K562 (cell line): Measurements from ENCODE around the gene RPS2. TPM values are rescaled to one million over a fixed set of nuclear protein-coding genes. Genes with fewer than 3 reads are reported as not detected.

Experiments used
- BHLHE40 ChIP-seq: IDR thresholded peaks from 2 replicates; pipeline ENCODE4 v1.6.1; 2011; ENCODE audit warnings: low read length, improper control_type of control experiment
- CTCFL ChIP-seq: IDR thresholded peaks from 2 replicates; pipeline ENCODE4 v1.6.1; 2011; ENCODE audit warnings: borderline replicate concordance, low read depth, mild to moderate bottlenecking, moderate library complexity, low read length; ENCODE audit not compliant: insufficient read depth, poor library complexity, severe bottlenecking
- E4F1 ChIP-seq: fragments of 250-450 bp; sonication (Bioruptor Pico); IDR thresholded peaks from 2 replicates; pipeline ENCODE4 v1.5.0; 2021; ENCODE audit warnings: mild to moderate bottlenecking, borderline replicate concordance
- ETV1 ChIP-seq: fragments of 450-650 bp; conservative IDR thresholded peaks from 2 replicates; pipeline ENCODE4 v1.6.1; 2016; ENCODE audit warnings: missing genetic modification characterization, control low read depth, low read depth, missing compliant biosample characterization
- HSF4 ChIP-seq: fragments of 250-450 bp; sonication (Bioruptor Pico); IDR thresholded peaks from 2 replicates; pipeline ENCODE4 v2.1.2; 2022; ENCODE audit warnings: mild to moderate bottlenecking, moderate library complexity, borderline replicate concordance
- IRF1 ChIP-seq: sonication (generic); formaldehyde crosslinking; IDR thresholded peaks from 2 replicates; pipeline ENCODE4 v1.8.0; 2022; ENCODE audit warnings: missing genetic modification reagents, mild to moderate bottlenecking, borderline replicate concordance
- JUND ChIP-seq, 2 experiments: IDR thresholded peaks; 2 replicates in 1 of 2; 3 replicates in 1 of 2; pipeline ENCODE4 v1.6.1; 2011; ENCODE audit warnings: borderline replicate concordance in 2 of 2, low read depth in 2 of 2, low read length in 2 of 2, improper control_type of control experiment in 1 of 2, missing biosample characterization in 1 of 2, missing genetic modification characterization in 1 of 2, missing genetic modification reagents in 1 of 2
- KAT2B ChIP-seq: IDR thresholded peaks from one replicate; pipeline ENCODE4 v1.6.1; 2012; ENCODE audit warnings: low read depth, mild to moderate bottlenecking, control low read depth, inconsistent platforms, low read length, moderate library complexity
- MYC ChIP-seq, 2 experiments: fragments of 250-450 bp in 1 of 2; sonication (Bioruptor Pico) in 1 of 2; IDR thresholded peaks; 2 replicates each; pipeline versions ENCODE4 v1.5.1 to v1.6.1; 2012 to 2021; ENCODE audit warnings: low read depth in 2 of 2, borderline replicate concordance in 1 of 2, improper control_type of control experiment in 1 of 2, low read length in 1 of 2, mild to moderate bottlenecking in 1 of 2, moderate library complexity in 1 of 2
- OTX1 ChIP-seq: fragments of 450-650 bp; formaldehyde crosslinking; IDR thresholded peaks from 2 replicates; pipeline ENCODE4 v1.4.0; 2022; ENCODE audit warnings: mild to moderate bottlenecking
- PATZ1 ChIP-seq: fragments of 250-450 bp; sonication (Bioruptor Pico); IDR thresholded peaks from 2 replicates; pipeline ENCODE4 v1.5.0; 2020; ENCODE audit warnings: mild to moderate bottlenecking, borderline replicate concordance
- PKNOX1 ChIP-seq: fragments of 450-650 bp; IDR thresholded peaks from 2 replicates; pipeline ENCODE4 v1.6.1; 2016
- POLR2G ChIP-seq: fragments of 200-400 bp; formaldehyde crosslinking; IDR thresholded peaks from 2 replicates; pipeline ENCODE4 v1.6.1; 2017; ENCODE audit warnings: low read depth, mild to moderate bottlenecking, antibody characterized with exemption, low read length, moderate library complexity
- SUPT5H ChIP-seq: fragments of 450-650 bp; IDR thresholded peaks from 2 replicates; pipeline ENCODE4 v1.6.1; 2016
- ZC3H4 ChIP-seq: sonication (generic); formaldehyde crosslinking; IDR thresholded peaks from 2 replicates; pipeline ENCODE4 v1.9.0; 2021; ENCODE audit warnings: missing genetic modification reagents, borderline replicate concordance
- ZC3H8 ChIP-seq: fragments of 450-650 bp; IDR thresholded peaks from 2 replicates; pipeline ENCODE4 v1.6.1; 2017
- ZKSCAN3 ChIP-seq: fragments of 250-450 bp; sonication (Bioruptor Pico); IDR thresholded peaks from 2 replicates; pipeline ENCODE4 v1.4.0; 2020
- ZNF507 ChIP-seq: conservative IDR thresholded peaks from 2 replicates; pipeline ENCODE4 v1.6.1; 2017; ENCODE audit warnings: missing genetic modification characterization, missing compliant biosample characterization
- polyA plus RNA-seq, 8 experiments: library from polyadenylated mRNA; depleted of rRNA in 4 of 8; stranded (reverse) in 5 of 8; unstranded in 3 of 8; fragments of >200 nt; fragmentation: Nextera tagmentation in 2 of 8; fragmentation: Illumina TruSeq in 1 of 8; extraction: Ambion mirVana in 2 of 8; extraction: Trizol in 1 of 8; gene quantifications; 2 replicates each; pipeline versions ENCODE4 v1.2.1 to v1.2.3, GENCODE V29; 2011 to 2014; ENCODE audit warnings: inconsistent platforms in 1 of 8, missing spikeins in 1 of 8
- total RNA-seq, 7 experiments: library from RNA; depleted of rRNA in 6 of 7; stranded (reverse); fragments of >200 nt in 6 of 7; fragmentation: Illumina TruSeq in 2 of 7; extraction: Trizol in 2 of 7; gene quantifications; 2 replicates each; pipeline versions ENCODE4 v1.2.1 to v1.2.3, GENCODE V29; 2011 to 2021; ENCODE audit warnings: low replicate concordance in 1 of 7

RPS2 gene
- total and polyA plus RNA-seq, 9 of the 15 experiments (the other 6 are each of a cell fraction or from before 2014, with no cell fraction given), result 834 to 4,794 (median 3,793) TPM

- TF ChIP-seq PATZ1 (CRISPR knock-in tag), result no peak
- TF ChIP-seq ZKSCAN3 (CRISPR knock-in tag), result no peak
- TF ChIP-seq PKNOX1, result 0 out of 2 replicates have a peak, but pooled peaks have one; percentile 15
- peak; percentile 55 for TF ChIP-seq MYC (IDR thresholded peaks at IDR 0.05; ENCODE audit: low read depth, low read length)
- TF ChIP-seq MYC (CRISPR knock-in tag; IDR thresholded peaks at IDR 0.05; ENCODE audit: borderline replicate concordance, low read depth), result peak; percentile 62; the same call in 1 of the 2 replicates
- TF ChIP-seq OTX1 (CRISPR knock-in tag), result 0 out of 2 replicates have a peak, but pooled peaks have one; percentile 11
- TF ChIP-seq ZNF507 (tag), result no peak
- no peak for TF ChIP-seq JUND (IDR thresholded peaks at IDR 0.05; ENCODE audit: borderline replicate concordance, low read depth, low read length)
- TF ChIP-seq JUND (tag; IDR thresholded peaks at IDR 0.05; ENCODE audit: borderline replicate concordance, low read depth, low read length), result no peak
- TF ChIP-seq ETV1 (tag), result no peak
- TF ChIP-seq BHLHE40, result peak; percentile 96
- no peak for TF ChIP-seq E4F1 (CRISPR knock-in tag)
- TF ChIP-seq POLR2G, result peak; percentile 47; the same call in 1 of the 2 replicates
- TF ChIP-seq ZC3H4 (CRISPR knock-in tag), result no peak
- TF ChIP-seq KAT2B, result no peak
- no peak for TF ChIP-seq ZC3H8
- no peak for TF ChIP-seq HSF4 (CRISPR knock-in tag)
- TF ChIP-seq SUPT5H, result no peak
- TF ChIP-seq CTCFL, result no peak
- no peak for TF ChIP-seq IRF1 (CRISPR knock-in tag)
Measured at GRCh38 chr16:2008009-2008526, 43.4 kb upstream of the RPS2 start (continued).
